ENCODE measurements around the gene ADARB1.

Gene ADARB1

GRCh38 chr21:45246386-45247320 is 172.3 kb downstream of the ADARB1 start:
- TF ChIP-seq ZFX (IDR thresholded peaks at IDR 0.05; ENCODE audit: borderline replicate concordance) = no peak
- no peak for TF ChIP-seq CTCF (IDR thresholded peaks at IDR 0.05)
- H3K27ac ChIP-seq = no peak overlapping the region

GRCh38 chr21:45248301-45248892 is 174.0 kb downstream of the ADARB1 start:
- no peak overlapping the region for H3K27ac ChIP-seq
- no peak for TF ChIP-seq CTCF (IDR thresholded peaks at IDR 0.05)
- no peak for TF ChIP-seq ZFX (IDR thresholded peaks at IDR 0.05; ENCODE audit: borderline replicate concordance)

- TF ChIP-seq CTCF (IDR thresholded peaks at IDR 0.05) = no peak
- no peak overlapping the region for H3K27ac ChIP-seq
Observed at GRCh38 chr21:45248893-45249381, 174.6 kb downstream of the ADARB1 start.

GRCh38 chr21:45249626-45250025 is 175.2 kb downstream of the ADARB1 start:
- TF ChIP-seq ZFX (IDR thresholded peaks at IDR 0.05; ENCODE audit: borderline replicate concordance) (no peak), CTCF (IDR thresholded peaks at IDR 0.05) (no peak)
- no peak overlapping the region for H3K27ac ChIP-seq

- TF ChIP-seq CTCF (IDR thresholded peaks at IDR 0.05) = no peak
- TF ChIP-seq ZFX (IDR thresholded peaks at IDR 0.05; ENCODE audit: borderline replicate concordance) = no peak
- no peak overlapping the region for H3K27ac ChIP-seq
Observed at GRCh38 chr21:45250272-45250671, 175.9 kb downstream of the ADARB1 start.

GRCh38 chr21:45250914-45251634 is 176.7 kb downstream of the ADARB1 start:
- no peak overlapping the region for H3K27ac ChIP-seq
- no peak for TF ChIP-seq CTCF (IDR thresholded peaks at IDR 0.05)
- TF ChIP-seq ZFX (IDR thresholded peaks at IDR 0.05; ENCODE audit: borderline replicate concordance) = no peak

All from 22Rv1 (cell line).